Nephron (organoid): Measurements from ENCODE around the gene DGKI.
A peak's percentile ranks its signal among the peaks of the same experiment; 100 is the strongest.

ENCODE experiments used
- H3K27ac Mint-ChIP-seq, 3 experiments: 2 replicates each; pipeline ENCODE4 v1.8.0; 2020; ENCODE audit warnings: mixed read lengths in 3 of 3, mild to moderate bottlenecking in 2 of 3, moderate library complexity in 1 of 3
- H3K27me3 Mint-ChIP-seq: 2 replicates; pipeline ENCODE4 v1.8.0; 2021; ENCODE audit warnings: low read depth, mild to moderate bottlenecking, moderate library complexity, mixed read lengths
- H3K36me3 Mint-ChIP-seq: 2 replicates; pipeline ENCODE4 v1.8.0; 2020; ENCODE audit warnings: low read depth, mixed read lengths
- H3K4me1 Mint-ChIP-seq: 2 replicates; pipeline ENCODE4 v1.8.0; 2020; ENCODE audit warnings: mixed read lengths
- H3K4me3 Mint-ChIP-seq, 3 experiments: 2 replicates each; pipeline ENCODE4 v1.8.0; 2020; ENCODE audit warnings: mild to moderate bottlenecking in 3 of 3, mixed read lengths in 3 of 3, moderate library complexity in 2 of 3
- H3K9me3 Mint-ChIP-seq: 2 replicates; pipeline ENCODE4 v1.8.0; 2020; ENCODE audit warnings: mixed read lengths
- CTCF ChIP-seq, 3 experiments: fragments of 200-600 bp; sonication (generic); IDR thresholded peaks; one replicate each; pipeline ENCODE4 v1.5.0; 2021; ENCODE audit warnings: antibody characterized with exemption in 3 of 3; ENCODE audit not compliant: unreplicated experiment in 3 of 3

Gene DGKI

GRCh38 chr7:137404660-137405317 is 442.0 kb downstream of the DGKI start:
- H3K4me3 Mint-ChIP-seq, result no peak overlapping the region
- H3K27me3 Mint-ChIP-seq, result peaks cover 4% of the 10 kb centered on the region
- no peaks in the 10 kb centered on the region for H3K9me3 Mint-ChIP-seq
- no peak overlapping the region for H3K27ac Mint-ChIP-seq
- H3K4me1 Mint-ChIP-seq, result no peaks in the 10 kb centered on the region
- TF ChIP-seq CTCF (IDR thresholded peaks at IDR 0.05; ENCODE audit: unreplicated experiment in 3 of 3), result no peak
- H3K36me3 Mint-ChIP-seq, result no peaks in the 10 kb centered on the region

GRCh38 chr7:137403353-137403695 is 443.4 kb downstream of the DGKI start:
- no peak for TF ChIP-seq CTCF (IDR thresholded peaks at IDR 0.05; ENCODE audit: unreplicated experiment in 3 of 3)

GRCh38 chr7:137402536-137403352 is 444.0 kb downstream of the DGKI start:
- Mint-ChIP-seq H3K4me3 (no peak overlapping the region), H3K27me3 (peaks cover 4% of the 10 kb centered on the region), H3K36me3 (no peaks in the 10 kb centered on the region), H3K4me1 (no peaks in the 10 kb centered on the region), H3K27ac (no peak overlapping the region), H3K9me3 (no peaks in the 10 kb centered on the region)
- TF ChIP-seq CTCF (IDR thresholded peaks at IDR 0.05; ENCODE audit: unreplicated experiment in 3 of 3), result no peak

More at GRCh38 chr7:137403353-137403695, 443.4 kb downstream of the DGKI start:
- Mint-ChIP-seq H3K9me3 (no peaks in the 10 kb centered on the region), H3K4me1 (no peaks in the 10 kb centered on the region), H3K27ac (no peak overlapping the region), H3K36me3 (no peaks in the 10 kb centered on the region), H3K4me3 (no peak overlapping the region), H3K27me3 (peaks cover 4% of the 10 kb centered on the region)

- TF ChIP-seq CTCF (IDR thresholded peaks at IDR 0.05; ENCODE audit: unreplicated experiment in 3 of 3), result no peak
- Mint-ChIP-seq H3K36me3 (no peaks in the 10 kb centered on the region), H3K9me3 (no peaks in the 10 kb centered on the region), H3K27ac (no peak overlapping the region), H3K4me3 (no peak overlapping the region), H3K4me1 (peaks cover 11% of the 10 kb centered on the region), H3K27me3 (peaks cover 3% of the 10 kb centered on the region)
These were observed 446.6 kb downstream of the DGKI start for GRCh38 chr7:137399827-137400823.

GRCh38 chr7:137396051-137396450 is 450.7 kb downstream of the DGKI start:
- H3K36me3 Mint-ChIP-seq, result no peaks in the 10 kb centered on the region
- no peak for TF ChIP-seq CTCF (IDR thresholded peaks at IDR 0.05; ENCODE audit: unreplicated experiment in 3 of 3)
- H3K27me3 Mint-ChIP-seq, result peaks cover 3% of the 10 kb centered on the region
- H3K27ac Mint-ChIP-seq, result peak overlapping the region in 1 of 3 experiments; percentile 39
- peaks cover 11% of the 10 kb centered on the region for H3K4me1 Mint-ChIP-seq
- no peaks in the 10 kb centered on the region for H3K9me3 Mint-ChIP-seq
- no peak overlapping the region for H3K4me3 Mint-ChIP-seq
